ENCODE results near the gene MORN1. TPM values are rescaled to one million over a fixed set of nuclear protein-coding genes. Genes with fewer than 3 reads are reported as not detected.

The MORN1 gene
- total RNA-seq, 2 experiments from 2014 or later, result 5.3 to 6.5 TPM

DNA sequence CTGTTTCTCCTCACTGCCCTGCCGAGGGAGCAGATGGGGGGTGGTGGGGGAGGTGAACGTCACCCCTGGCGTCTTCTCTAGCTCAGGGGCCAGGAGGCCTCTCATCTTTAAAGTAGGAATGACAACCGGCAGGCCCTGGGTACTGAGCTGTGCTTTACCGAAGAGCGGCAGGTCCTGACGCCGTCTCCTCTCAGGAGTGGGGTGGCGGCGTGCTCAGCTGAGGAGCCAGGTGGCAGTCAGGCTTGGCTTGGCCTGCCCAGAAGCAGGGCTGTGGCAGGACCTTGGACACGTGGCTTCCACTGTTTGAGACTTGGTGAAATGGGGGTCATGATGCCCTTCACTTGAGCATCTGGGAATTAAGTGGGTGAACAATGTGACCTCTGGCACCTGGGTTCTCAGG is 3.4 kb upstream of the MORN1 start:
- H3K4me1 ChIP-seq (ENCODE audit: insufficient read depth, low read length), result peaks cover 45% of the 10 kb centered on the region
- H3K36me3 ChIP-seq (ENCODE audit: insufficient read depth, low read length), result peaks cover 68% of the 10 kb centered on the region
- H3K36me3 Mint-ChIP-seq (ENCODE audit: low read depth), result peaks cover 68% of the 10 kb centered on the region
- ATAC-seq (ENCODE audit: poor library complexity) (no peak), DNase-seq (no peak)
- ChIA-PET POLR2A (no interaction called here), CTCF (interaction anchor here (1.0 kb wide), 1 partner anchor 200 kb away, joined by 3 read pairs; the partner anchor contains the start of gene FAAP20)
- H3K27ac Mint-ChIP-seq, result peak overlapping the region; percentile 88
- TF ChIP-seq CTCF (IDR thresholded peaks at IDR 0.05), result no peak
- H3K9me3 ChIP-seq (ENCODE audit: control insufficient read depth in 1 of 2, insufficient read depth in 1 of 2, low read length in 2 of 2), result no peaks in the 10 kb centered on the region
- no peaks in the 10 kb centered on the region for H3K27me3 Mint-ChIP-seq
- no peaks in the 10 kb centered on the region for H3K9me3 Mint-ChIP-seq
- peak overlapping the region; percentile 60 for H3K4me3 Mint-ChIP-seq
- no peak overlapping the region for H3K27ac ChIP-seq (ENCODE audit: low read depth in 1 of 2, low read length in 2 of 2)
- H3K27me3 ChIP-seq (ENCODE audit: control insufficient read depth in 1 of 2, insufficient read depth in 2 of 2, low read length in 2 of 2), result no peaks in the 10 kb centered on the region
- peaks cover 38% of the 10 kb centered on the region for H3K4me1 Mint-ChIP-seq (ENCODE audit: low read depth)
- no peak overlapping the region for H3K4me3 ChIP-seq (ENCODE audit: low read length)
- intact Hi-C loops (cut with DNase I, micrococcal nuclease), result loop anchor here in 1 of 2 experiments (5.0 to 10.0 kb wide), 2 partner anchors 257 to 760 kb away; partner anchors contain the start of gene MMP23B

- no peak for DNase-seq
- TF ChIP-seq CTCF (IDR thresholded peaks at IDR 0.05), result no peak
- Mint-ChIP-seq H3K27me3 (no peaks in the 10 kb centered on the region), H3K36me3 (ENCODE audit: low read depth) (peaks cover 64% of the 10 kb centered on the region), H3K27ac (peak overlapping the region; percentile 88), H3K4me1 (ENCODE audit: low read depth) (peaks cover 35% of the 10 kb centered on the region), H3K4me3 (peak overlapping the region; percentile 20), H3K9me3 (no peaks in the 10 kb centered on the region)
- POLR2A ChIA-PET, result interaction anchor here (0.7 kb wide), 1 partner anchor 149 kb away, joined by 3 read pairs; no protein-coding TSS in a partner anchor
- Histone ChIP-seq H3K4me3 (ENCODE audit: low read length) (no peak overlapping the region), H3K36me3 (ENCODE audit: insufficient read depth, low read length) (peaks cover 62% of the 10 kb centered on the region), H3K9me3 (ENCODE audit: control insufficient read depth in 1 of 2, insufficient read depth in 1 of 2, low read length in 2 of 2) (no peaks in the 10 kb centered on the region), H3K4me1 (ENCODE audit: insufficient read depth, low read length) (peaks cover 45% of the 10 kb centered on the region), H3K27ac (ENCODE audit: low read depth in 1 of 2, low read length in 2 of 2) (no peak overlapping the region), H3K27me3 (ENCODE audit: control insufficient read depth in 1 of 2, insufficient read depth in 2 of 2, low read length in 2 of 2) (no peaks in the 10 kb centered on the region)
- no peak for ATAC-seq (ENCODE audit: poor library complexity)
- intact Hi-C loops (cut with DNase I, micrococcal nuclease), result loop anchor here in 1 of 2 experiments (5.0 to 10.0 kb wide), 2 partner anchors 257 to 759 kb away; partner anchors contain the start of gene MMP23B
- CTCF ChIA-PET, result interaction anchor here (1.0 kb wide), 1 partner anchor 199 kb away, joined by 3 read pairs; the partner anchor contains the start of gene FAAP20
These were observed 2.9 kb upstream of the MORN1 start for GRCh38 chr1:2394220-2394619.

DNA sequence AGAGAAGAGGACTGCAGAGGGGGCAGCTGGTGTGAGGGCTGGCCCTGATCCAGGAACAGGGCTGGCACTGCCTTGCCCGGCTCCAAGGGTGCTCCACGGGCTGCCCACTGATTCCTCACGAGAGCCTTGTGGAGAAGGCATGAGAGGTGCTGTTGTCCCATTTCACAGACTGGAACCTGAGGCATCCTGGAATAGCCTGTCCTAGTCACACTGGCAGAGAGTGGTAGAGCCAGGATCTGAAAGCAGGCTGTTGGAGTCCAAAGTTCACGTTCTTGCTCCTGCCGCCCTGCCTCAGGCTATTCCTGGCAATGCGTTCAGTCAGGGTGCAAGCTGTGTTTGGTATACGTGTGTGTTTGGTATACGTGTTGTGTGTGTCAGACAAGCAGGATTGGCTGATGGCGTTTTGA is 2.1 kb upstream of the MORN1 start:
- Histone ChIP-seq H3K9me3 (ENCODE audit: control insufficient read depth in 1 of 2, insufficient read depth in 1 of 2, low read length in 2 of 2) (no peaks in the 10 kb centered on the region), H3K27me3 (ENCODE audit: control insufficient read depth in 1 of 2, insufficient read depth in 2 of 2, low read length in 2 of 2) (no peaks in the 10 kb centered on the region), H3K4me3 (ENCODE audit: low read length) (no peak overlapping the region), H3K4me1 (ENCODE audit: insufficient read depth, low read length) (peaks cover 45% of the 10 kb centered on the region), H3K36me3 (ENCODE audit: insufficient read depth, low read length) (peaks cover 55% of the 10 kb centered on the region), H3K27ac (ENCODE audit: low read depth in 1 of 2, low read length in 2 of 2) (no peak overlapping the region)
- H3K4me1 Mint-ChIP-seq (ENCODE audit: low read depth), result peaks cover 31% of the 10 kb centered on the region
- no peak for TF ChIP-seq CTCF (IDR thresholded peaks at IDR 0.05)
- CTCF ChIA-PET, result interaction anchor here (1.0 kb wide), 1 partner anchor 198 kb away, joined by 3 read pairs; the partner anchor contains the start of gene FAAP20
- H3K36me3 Mint-ChIP-seq (ENCODE audit: low read depth), result peaks cover 56% of the 10 kb centered on the region
- H3K4me3 Mint-ChIP-seq, result peak overlapping the region; percentile 95
- no peak for DNase-seq
- peak overlapping the region; percentile 88 for H3K27ac Mint-ChIP-seq
- intact Hi-C loops (cut with DNase I, micrococcal nuclease), result loop anchor here in 1 of 2 experiments (5.0 to 10.0 kb wide), 2 partner anchors 256 to 759 kb away; partner anchors contain the start of gene MMP23B
- POLR2A ChIA-PET, result interaction anchor here (1.2 to 1.6 kb wide), 2 partner anchors 12 to 192 kb away, joined by 3 to 5 read pairs; no protein-coding TSS in a partner anchor
- ATAC-seq (ENCODE audit: poor library complexity), result no peak
- H3K9me3 Mint-ChIP-seq, result no peaks in the 10 kb centered on the region
- H3K27me3 Mint-ChIP-seq, result no peaks in the 10 kb centered on the region

Data from CD4-positive, alpha-beta T cell (primary cell).